ENCODE data around the gene HOXD11.

The HOXD11 gene

GRCh38 chr2:176067589-176068418 is 39.3 kb upstream of the HOXD11 start:
- H3K27me3 ChIP-seq (ENCODE audit: control insufficient read depth, low read length): peaks cover 3% of the 10 kb centered on the region; the same call in 1 of the 2 replicates
- no peak for TF ChIP-seq CTCF (IDR thresholded peaks at IDR 0.05; ENCODE audit: low read depth, low read length, poor library complexity, severe bottlenecking)
- H4K20me1 ChIP-seq (ENCODE audit: control insufficient read depth, insufficient read depth, low read depth, low read length): no peaks in the 10 kb centered on the region
- no peaks in the 10 kb centered on the region for H3K9me2 ChIP-seq (replicated peaks; ENCODE audit: control insufficient read depth, low read length)
- H3K36me3 ChIP-seq (ENCODE audit: control insufficient read depth, low read length): no peaks in the 10 kb centered on the region
- no peak overlapping the region for H3K27ac ChIP-seq (ENCODE audit: low read depth, low read length)
- H3F3A ChIP-seq (ENCODE audit: control insufficient read depth, insufficient read depth): no peaks in the 10 kb centered on the region
- H3K9me3 ChIP-seq (ENCODE audit: control insufficient read depth, insufficient read depth, low read length): no peaks in the 10 kb centered on the region
- H3K79me2 ChIP-seq (ENCODE audit: control insufficient read depth, low read length): no peaks in the 10 kb centered on the region
- H3K4me3 ChIP-seq (ENCODE audit: low read length): no peak overlapping the region
- H3K4me2 ChIP-seq (ENCODE audit: low read length): no peak overlapping the region
- H3K4me1 ChIP-seq (ENCODE audit: control insufficient read depth, low read length): no peaks in the 10 kb centered on the region

GRCh38 chr2:176068419-176068832 is 38.7 kb upstream of the HOXD11 start:
- H3K79me2 ChIP-seq (ENCODE audit: control insufficient read depth, low read length): no peaks in the 10 kb centered on the region
- no peaks in the 10 kb centered on the region for H3K4me1 ChIP-seq (ENCODE audit: control insufficient read depth, low read length)
- H4K20me1 ChIP-seq (ENCODE audit: control insufficient read depth, insufficient read depth, low read depth, low read length): no peaks in the 10 kb centered on the region
- H3K4me2 ChIP-seq (ENCODE audit: low read length): no peak overlapping the region
- no peaks in the 10 kb centered on the region for H3K9me2 ChIP-seq (replicated peaks; ENCODE audit: control insufficient read depth, low read length)
- no peak overlapping the region for H3K4me3 ChIP-seq (ENCODE audit: low read length)
- H3K36me3 ChIP-seq (ENCODE audit: control insufficient read depth, low read length): no peaks in the 10 kb centered on the region
- H3K27ac ChIP-seq (ENCODE audit: low read depth, low read length): no peak overlapping the region
- H3K9me3 ChIP-seq (ENCODE audit: control insufficient read depth, insufficient read depth, low read length): no peaks in the 10 kb centered on the region
- no peaks in the 10 kb centered on the region for H3F3A ChIP-seq (ENCODE audit: control insufficient read depth, insufficient read depth)
- TF ChIP-seq EZH2phosphoT487 (IDR thresholded peaks at IDR 0.05; ENCODE audit: borderline replicate concordance, low read length) (no peak), CTCF (IDR thresholded peaks at IDR 0.05; ENCODE audit: low read depth, low read length, poor library complexity, severe bottlenecking) (no peak)
- H3K27me3 ChIP-seq (ENCODE audit: control insufficient read depth, low read length): peaks cover 3% of the 10 kb centered on the region; the same call in 1 of the 2 replicates

GRCh38 chr2:176071330-176072291 is 35.5 kb upstream of the HOXD11 start:
- no peaks in the 10 kb centered on the region for H3K9me3 ChIP-seq (ENCODE audit: control insufficient read depth, insufficient read depth, low read length)
- H3K27me3 ChIP-seq (ENCODE audit: control insufficient read depth, low read length): peaks cover 10% of the 10 kb centered on the region
- TF ChIP-seq CTCF (IDR thresholded peaks at IDR 0.05; ENCODE audit: low read depth, low read length, poor library complexity, severe bottlenecking): no peak
- TF ChIP-seq EZH2phosphoT487 (IDR thresholded peaks at IDR 0.05; ENCODE audit: borderline replicate concordance, low read length): no peak

More at GRCh38 chr2:176071330-176072291, 35.5 kb upstream of the HOXD11 start:
- no peaks in the 10 kb centered on the region for H3K79me2 ChIP-seq (ENCODE audit: control insufficient read depth, low read length)
- H4K20me1 ChIP-seq (ENCODE audit: control insufficient read depth, insufficient read depth, low read depth, low read length): no peaks in the 10 kb centered on the region
- no peak overlapping the region for H3K4me3 ChIP-seq (ENCODE audit: low read length)
- H3K4me2 ChIP-seq (ENCODE audit: low read length): no peak overlapping the region
- no peak overlapping the region for H3K27ac ChIP-seq (ENCODE audit: low read depth, low read length)
- no peaks in the 10 kb centered on the region for H3K36me3 ChIP-seq (ENCODE audit: control insufficient read depth, low read length)
- H3F3A ChIP-seq (ENCODE audit: control insufficient read depth, insufficient read depth): no peaks in the 10 kb centered on the region
- no peaks in the 10 kb centered on the region for H3K4me1 ChIP-seq (ENCODE audit: control insufficient read depth, low read length)
- no peaks in the 10 kb centered on the region for H3K9me2 ChIP-seq (replicated peaks; ENCODE audit: control insufficient read depth, low read length)

Measured in DOHH2 (cell line).